ES-I3 (cell line): ENCODE data around the gene TXN2.
"Not testable (repeated sequence)": the region's sequence is repeated elsewhere in the genome, so short reads cannot be mapped to it uniquely, and the experiment has no call there.

ENCODE experiments used
- H3K36me3 ChIP-seq: 2 replicates; pipeline ENCODE4 v1.6.1; 2013; ENCODE audit warnings: mild to moderate bottlenecking, low read length, control low read depth, moderate library complexity; ENCODE audit not compliant: insufficient read depth
- H3K4me1 ChIP-seq: 2 replicates; pipeline ENCODE4 v1.6.1; 2013; ENCODE audit warnings: mild to moderate bottlenecking, control low read depth, low read length; ENCODE audit not compliant: insufficient read depth
- H3K9ac ChIP-seq: 2 replicates; pipeline ENCODE4 v1.6.1; 2013; ENCODE audit warnings: low read depth, mild to moderate bottlenecking, low read length, moderate library complexity
- H3K9me3 ChIP-seq: 2 replicates; pipeline ENCODE4 v1.6.1; 2013; ENCODE audit warnings: mild to moderate bottlenecking, low read length, moderate library complexity; ENCODE audit not compliant: control insufficient read depth, insufficient read depth

Gene TXN2

DNA sequence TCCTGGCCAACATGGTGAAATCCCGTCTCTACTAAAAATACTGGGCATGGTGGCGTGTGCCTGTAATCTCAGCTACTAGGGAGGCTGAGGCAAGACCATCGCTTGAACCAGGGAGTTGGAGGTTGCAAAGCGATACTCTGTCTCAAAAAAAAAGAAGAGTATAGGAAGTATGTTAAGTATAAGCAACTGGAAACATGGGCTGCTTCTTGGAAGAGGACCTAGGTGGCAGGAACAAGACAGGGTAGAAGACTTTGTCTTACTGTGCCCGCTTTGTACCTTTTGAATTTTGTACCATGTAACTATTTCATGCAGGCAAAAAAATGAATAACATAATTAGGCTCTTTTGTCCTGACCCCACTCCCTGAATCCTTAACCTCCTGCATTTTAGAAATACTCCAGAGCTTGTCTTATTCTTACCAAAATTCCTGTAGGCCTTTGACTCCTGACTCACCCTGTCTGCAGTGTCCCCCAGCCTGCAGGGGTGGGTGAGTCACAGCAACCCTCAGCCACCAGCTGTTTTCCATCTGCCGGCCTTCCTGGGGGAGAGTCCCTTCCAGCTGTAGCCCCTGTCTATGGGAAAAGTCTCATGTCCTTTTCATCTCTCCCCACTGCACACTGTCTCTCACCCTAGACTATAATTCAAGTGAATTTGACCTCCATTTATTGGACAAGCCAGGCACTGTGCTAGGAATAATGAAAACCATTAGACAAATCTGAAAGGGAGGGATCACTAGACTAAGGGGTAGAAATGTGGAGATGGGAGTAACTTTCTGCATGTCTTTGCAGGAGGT lies 41.8 kb downstream of the TXN2 start:
- Histone ChIP-seq H3K4me1 (peaks cover 25% of the 10 kb centered on the region), H3K36me3 (no peaks in the 10 kb centered on the region), H3K9me3 (no peaks in the 10 kb centered on the region), H3K9ac (no peak overlapping the region)

DNA sequence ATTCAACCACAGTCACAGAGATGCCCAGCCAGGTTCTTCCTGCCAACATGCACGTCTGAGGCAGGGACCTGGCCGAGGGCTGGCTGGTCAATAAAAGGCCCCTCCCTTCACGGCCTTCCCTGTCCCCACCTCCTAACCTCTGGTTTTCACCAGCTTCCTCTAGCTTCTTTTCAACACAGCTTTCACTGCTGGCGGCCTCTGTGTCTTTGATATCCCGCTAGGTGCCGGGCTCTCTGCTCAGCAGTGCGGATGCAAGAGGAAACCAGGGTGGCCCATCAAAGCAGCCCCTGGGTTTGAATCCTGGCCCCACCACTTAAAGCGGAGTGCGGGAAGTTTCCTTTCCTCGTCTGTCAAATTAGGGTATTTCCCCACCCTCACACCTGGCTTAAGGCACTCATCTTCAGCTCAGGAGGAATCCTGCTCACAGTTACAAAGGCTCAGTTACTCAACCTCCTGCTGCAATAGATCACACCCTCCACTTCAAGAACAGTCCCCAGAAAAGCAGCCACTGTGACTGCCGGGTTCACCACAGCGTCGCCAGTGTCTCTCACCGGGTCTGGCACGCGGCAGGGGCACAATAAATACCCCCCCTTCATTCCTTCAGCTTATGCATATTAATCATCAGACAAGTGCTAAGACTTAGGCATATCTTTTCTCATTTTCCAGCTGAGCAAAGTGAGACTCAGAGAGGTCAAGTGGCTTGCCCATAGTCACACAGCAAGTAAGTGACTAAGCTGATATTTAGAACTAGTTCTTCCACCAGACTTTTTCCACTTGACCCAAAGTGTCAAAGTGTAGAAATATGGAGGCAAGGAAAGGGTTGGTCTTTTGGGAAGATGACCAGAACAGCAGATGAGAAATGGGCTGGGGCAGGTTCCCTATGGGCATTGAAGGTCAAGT lies 45.7 kb downstream of the TXN2 start:
- Histone ChIP-seq H3K9ac (no peak overlapping the region), H3K4me1 (peaks cover 44% of the 10 kb centered on the region), H3K9me3 (no peaks in the 10 kb centered on the region), H3K36me3 (no peaks in the 10 kb centered on the region)

DNA sequence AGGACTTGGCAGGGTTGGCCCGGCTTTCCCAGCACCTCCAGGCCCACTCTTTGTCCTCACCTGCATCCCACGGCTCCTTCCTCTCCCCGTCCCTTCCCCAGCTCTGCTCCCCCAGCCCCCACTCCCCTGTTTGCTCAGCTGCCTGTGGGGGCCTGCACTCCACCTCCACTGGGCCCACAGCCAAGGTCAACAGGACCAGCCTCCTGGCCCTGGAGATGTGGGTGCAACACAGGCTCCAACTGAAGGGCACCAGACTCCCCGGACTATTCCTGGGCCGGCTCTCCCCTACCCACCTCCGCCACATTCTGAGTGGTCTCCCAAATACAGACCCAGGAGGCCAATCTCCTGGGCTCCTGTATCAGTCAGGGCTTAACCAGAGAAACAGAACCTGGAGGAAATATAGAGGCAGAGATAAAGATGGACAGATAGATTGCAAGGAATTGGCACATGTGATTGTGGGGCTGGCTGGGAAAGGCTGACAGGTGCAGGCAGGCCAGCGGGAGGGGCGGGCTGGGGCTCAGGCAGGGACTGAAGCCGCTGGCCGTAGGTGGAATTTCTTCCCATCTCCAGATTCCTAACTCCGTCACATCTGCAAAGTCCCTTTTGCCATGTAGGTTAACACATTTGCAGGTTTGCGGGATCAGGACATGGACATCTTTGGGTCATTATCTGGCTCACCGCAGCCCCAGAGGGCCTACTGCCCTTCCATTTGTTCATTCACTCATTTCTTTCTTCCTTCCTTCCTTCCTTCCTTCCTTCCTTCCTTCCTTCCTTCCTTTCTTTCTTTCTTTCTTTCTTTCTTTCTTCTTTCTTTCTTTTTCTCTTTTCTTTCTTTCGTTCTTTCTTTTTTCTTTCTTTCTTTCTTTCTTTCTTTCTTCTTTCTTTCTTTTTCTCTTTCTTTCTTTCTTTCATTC lies 47.9 kb downstream of the TXN2 start:
- Histone ChIP-seq H3K9ac (no peak overlapping the region), H3K36me3 (no peaks in the 10 kb centered on the region), H3K9me3 (no peaks in the 10 kb centered on the region), H3K4me1 (peaks cover 33% of the 10 kb centered on the region)

DNA sequence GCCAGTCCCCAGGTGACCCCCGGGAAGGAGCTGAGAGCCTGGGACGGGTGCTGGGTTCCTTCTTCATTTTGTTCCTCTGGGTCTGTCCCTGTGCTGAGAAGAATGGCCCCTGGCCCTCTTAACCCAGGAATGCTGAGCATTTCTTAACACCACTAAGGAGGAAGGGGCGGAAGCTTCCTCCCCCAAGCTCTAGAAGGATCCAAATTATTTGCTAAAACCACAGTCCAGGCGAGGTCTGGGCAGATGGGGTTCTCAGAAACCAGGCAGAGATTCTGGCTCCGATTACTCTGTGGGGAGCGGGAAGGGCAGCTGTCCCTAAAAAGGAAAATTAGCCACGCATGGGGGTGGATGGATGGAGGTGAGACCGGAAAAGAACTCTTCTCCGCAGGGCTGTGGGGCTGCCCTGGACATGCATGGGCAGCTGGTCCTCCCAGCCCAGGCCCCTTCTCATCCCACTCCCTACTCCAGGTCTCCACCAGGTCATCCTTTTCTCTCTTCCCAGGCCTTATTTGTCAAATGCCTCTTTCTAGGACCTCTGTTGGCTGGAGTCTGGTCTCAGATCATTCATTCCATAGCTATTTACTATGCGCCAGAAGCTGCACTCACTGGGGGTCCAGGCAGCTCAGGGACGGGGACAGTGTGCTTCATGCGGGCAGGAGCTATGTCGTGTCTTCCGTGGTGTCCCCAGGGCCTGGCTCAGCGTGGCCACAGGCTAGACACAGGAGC lies 48.7 kb downstream of the TXN2 start:
- Histone ChIP-seq H3K36me3 (no peaks in the 10 kb centered on the region), H3K9ac (no peak overlapping the region), H3K4me1 (peaks cover 33% of the 10 kb centered on the region), H3K9me3 (no peaks in the 10 kb centered on the region)

DNA sequence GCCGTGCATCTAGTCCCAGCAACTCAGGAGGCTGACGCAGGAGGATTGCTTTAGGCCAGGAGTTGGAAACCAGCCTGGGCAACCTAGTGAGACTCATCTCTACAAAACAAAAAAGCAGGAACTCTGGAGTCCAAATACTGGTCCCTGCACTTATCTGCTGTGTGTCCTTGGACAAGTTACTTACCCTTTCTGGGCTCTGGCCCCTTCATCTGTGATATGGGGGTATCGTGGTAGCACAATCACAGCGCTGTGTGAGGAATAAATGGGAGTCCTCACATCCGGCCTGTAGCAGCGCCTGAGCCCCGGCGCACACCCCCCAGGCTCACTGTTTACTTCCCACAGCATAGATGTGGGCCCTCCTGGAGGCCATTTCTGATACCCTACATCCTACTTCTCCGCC lies 49.5 kb downstream of the TXN2 start:
- Histone ChIP-seq H3K9ac (no peak overlapping the region), H3K4me1 (peaks cover 33% of the 10 kb centered on the region), H3K9me3 (no peaks in the 10 kb centered on the region), H3K36me3 (no peaks in the 10 kb centered on the region)

DNA sequence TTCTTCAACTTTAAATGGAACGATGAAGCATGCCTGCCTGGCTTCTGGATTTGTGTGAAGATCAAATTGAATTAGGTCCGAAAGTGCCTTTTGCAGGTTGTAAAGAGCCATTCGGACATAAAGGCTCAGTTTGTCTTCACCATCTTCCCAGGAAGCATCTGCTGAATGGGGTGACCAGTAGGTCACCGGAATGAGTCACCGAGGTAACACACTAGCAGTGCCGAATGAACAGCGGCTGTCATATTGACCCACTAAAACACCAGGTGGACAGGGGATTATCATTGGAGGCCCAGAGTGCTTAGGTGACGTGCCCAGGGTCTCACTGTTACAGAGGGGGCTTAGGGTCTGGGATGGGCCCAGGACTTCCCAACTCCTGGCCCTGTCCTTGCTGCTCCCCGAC lies 50.6 kb downstream of the TXN2 start:
- no peaks in the 10 kb centered on the region for H3K36me3 ChIP-seq
- no peak overlapping the region for H3K9ac ChIP-seq
- peaks cover 37% of the 10 kb centered on the region for H3K4me1 ChIP-seq
- H3K9me3 ChIP-seq = no peaks in the 10 kb centered on the region

DNA sequence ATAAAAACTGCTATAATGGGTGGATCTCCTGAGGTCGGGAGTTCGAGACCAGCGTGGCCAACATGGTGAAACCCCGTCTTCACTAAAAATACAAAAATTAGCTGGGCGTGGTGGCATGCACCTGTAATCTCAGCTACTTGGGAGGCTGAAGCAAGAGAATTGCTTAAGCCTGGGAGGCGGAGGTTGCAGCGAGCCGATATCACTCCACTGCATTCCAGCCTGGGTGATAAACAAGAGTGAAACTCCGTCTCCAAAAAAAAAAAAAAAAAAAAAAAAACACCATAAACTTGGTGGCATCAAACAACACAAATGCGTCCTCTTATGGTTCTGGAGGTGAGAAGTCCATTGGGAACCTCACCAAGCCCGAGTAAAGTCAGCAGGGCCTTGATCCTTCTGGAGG lies 53.5 kb downstream of the TXN2 start:
- H3K9ac ChIP-seq, H3K36me3 ChIP-seq, H3K9me3 ChIP-seq: not testable (repeated sequence)
- H3K4me1 ChIP-seq = peaks cover 21% of the 10 kb centered on the region

DNA sequence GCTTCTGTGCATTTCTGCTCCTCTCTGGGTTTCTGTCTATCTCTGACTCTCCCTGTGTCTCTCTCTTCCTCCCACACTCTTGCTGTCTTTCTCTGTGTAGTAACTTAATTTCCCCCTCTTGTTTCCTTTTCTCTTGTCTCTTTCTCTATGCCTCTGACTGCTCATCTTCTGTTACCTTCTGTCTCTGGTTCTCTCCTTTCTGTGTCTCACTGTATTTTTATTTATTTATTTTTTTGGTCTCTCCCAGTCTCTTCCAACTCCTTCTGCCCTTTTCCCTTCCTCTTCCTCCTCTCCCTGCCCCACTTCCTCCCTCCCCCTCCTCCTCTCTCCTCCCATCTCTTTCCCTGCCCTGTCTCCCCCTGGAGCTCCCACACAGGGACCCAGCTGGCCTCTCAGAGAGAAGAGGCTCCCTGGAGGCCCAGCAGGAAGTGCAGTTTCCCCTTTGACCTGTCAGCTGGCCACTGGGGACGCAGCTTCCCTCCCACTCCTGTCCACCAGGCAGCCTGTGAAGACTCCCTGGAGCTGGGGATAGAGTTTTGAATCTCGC lies 55.4 kb downstream of the TXN2 start:
- Histone ChIP-seq H3K9me3 (no peaks in the 10 kb centered on the region), H3K36me3 (no peaks in the 10 kb centered on the region), H3K4me1 (peaks cover 8% of the 10 kb centered on the region; the same call in 1 of the 2 replicates), H3K9ac (no peak overlapping the region)

DNA sequence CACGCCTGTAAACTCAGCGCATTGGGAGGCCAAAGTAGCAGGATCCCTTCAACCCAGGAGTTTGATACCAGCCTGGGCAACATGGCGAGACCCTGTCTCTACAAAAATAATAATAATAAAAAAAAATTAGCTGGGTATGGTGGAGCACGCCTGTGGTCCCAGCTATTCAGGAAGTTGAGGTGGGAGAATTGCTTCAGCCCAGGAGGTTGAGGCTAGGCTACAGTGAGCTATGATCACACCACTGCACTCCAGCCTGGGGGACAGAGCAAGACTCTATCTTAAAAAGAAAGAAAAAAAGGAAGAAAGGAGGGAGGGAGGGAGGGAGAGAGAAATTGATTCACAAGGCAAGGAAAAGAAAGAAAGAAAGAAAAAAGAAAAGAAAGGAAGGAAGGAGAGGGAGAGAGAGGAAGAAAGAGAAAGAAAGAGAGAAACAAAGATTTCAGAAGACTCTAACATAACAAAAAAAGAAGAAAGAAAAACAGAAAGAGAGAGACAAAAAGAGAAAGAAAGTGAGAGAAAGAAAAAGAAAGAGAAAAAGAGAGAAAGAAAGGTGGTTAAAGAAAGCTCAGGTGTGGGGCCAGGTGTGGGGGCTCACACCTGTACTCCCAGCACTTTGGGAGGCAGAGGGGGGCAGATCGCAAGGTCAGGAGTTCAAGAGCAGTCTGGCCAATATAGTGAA lies 56.4 kb downstream of the TXN2 start:
- Histone ChIP-seq H3K9ac (no peak overlapping the region), H3K4me1 (peaks cover 8% of the 10 kb centered on the region; the same call in 1 of the 2 replicates), H3K9me3 (no peaks in the 10 kb centered on the region), H3K36me3 (no peaks in the 10 kb centered on the region)

DNA sequence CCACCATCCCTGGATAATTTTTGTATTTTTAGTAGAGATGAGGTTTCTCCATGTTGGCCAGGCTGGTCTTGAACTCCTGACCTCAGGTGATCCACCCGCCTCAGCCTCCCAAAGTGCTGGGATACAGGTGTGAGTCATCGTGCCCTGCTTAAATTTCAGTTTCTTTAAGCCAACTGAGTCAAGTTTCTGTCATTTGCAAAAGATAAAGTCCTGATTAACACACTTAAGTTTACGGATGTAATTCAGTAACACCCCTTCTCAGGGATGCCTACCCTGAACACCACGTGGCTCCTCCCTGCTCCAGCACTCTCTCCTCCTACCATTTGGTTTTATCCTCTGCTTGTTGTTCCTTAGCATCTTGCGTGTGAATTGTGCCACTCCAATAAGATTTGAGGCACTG lies 57.0 kb downstream of the TXN2 start:
- H3K9me3 ChIP-seq, H3K4me1 ChIP-seq, H3K9ac ChIP-seq, H3K36me3 ChIP-seq: not testable (repeated sequence)

DNA sequence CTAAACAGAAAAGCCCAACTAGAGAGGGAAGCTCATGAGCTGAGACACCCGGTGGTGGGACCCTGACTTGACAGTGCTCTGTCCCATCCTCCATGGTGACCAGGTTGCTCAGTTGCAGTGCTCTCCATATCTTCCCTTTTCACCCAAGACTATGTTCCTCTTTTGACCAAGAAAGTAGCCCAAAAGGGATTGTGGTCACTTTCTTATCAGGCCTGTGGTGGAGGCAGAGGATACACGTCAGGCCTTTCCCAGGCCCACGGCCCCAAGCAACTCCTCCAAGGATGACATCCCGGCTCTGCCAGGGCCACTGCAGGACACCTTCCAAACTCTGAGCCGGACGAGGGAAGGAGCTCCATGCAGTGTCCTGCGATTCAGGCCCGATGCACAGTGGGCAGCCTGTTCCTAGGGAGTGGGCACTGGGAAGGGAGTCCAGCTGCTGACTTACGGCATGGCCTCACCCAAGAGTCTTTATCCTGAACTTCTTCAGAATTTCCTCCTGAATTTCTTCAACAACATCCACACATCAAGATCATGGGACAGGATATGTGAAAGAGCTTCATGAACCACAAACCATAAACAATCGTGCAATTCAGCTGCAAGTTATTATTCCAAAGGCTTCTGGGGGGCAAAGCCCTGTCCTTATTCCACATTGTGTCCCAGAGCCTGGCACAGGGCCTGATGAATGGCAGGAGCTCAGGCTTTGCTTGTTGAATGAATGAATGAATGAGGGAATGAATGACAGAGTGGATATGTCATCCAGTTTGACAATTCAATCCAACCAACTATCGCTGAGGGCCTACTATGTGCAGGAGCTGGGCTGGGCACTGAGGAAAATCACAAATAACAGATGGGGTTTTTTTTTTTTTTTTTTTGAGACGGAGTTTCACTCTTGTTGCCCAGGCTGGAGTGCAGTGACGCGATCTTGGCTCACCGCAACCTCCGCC lies 57.7 kb downstream of the TXN2 start:
- Histone ChIP-seq H3K9me3 (no peaks in the 10 kb centered on the region), H3K9ac (no peak overlapping the region), H3K4me1 (peaks cover 14% of the 10 kb centered on the region; the same call in 1 of the 2 replicates), H3K36me3 (no peaks in the 10 kb centered on the region)

DNA sequence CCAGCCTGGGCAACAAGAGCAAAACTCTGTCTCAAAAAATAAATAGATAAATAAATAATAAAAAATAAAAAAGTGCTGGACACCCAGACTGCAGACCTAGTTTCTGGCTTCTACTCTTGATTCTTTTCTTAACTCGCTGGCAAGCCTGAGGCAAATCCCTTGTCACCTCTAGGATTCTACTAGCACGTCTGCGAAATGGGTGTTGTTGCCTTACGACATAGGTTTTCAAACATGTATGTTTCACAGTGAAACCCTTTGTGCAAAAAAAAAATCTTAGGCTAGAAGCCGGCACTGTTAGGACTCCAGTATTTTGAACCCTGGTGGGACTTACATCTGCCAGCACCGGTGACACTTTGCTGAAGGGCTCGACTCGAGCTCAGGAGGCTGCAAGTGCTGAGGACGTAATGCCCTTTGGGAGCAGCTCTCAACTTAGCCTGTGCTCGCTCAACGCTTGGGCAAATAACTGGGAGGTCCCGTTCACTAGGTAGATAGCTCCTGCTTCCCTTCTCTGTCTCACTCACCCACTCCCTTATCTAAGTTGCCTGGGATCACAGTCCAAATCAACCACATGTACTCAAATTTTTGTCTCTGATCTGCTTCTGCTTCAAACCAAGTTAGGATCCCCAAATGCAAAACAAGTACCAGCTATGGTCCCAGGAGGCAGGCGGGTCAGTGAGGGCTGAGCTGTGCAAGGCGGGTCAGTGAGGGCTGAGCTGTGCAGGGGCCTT lies 59.0 kb downstream of the TXN2 start:
- H3K36me3 ChIP-seq = no peaks in the 10 kb centered on the region
- no peaks in the 10 kb centered on the region for H3K9me3 ChIP-seq
- peaks cover 14% of the 10 kb centered on the region; the same call in 1 of the 2 replicates for H3K4me1 ChIP-seq
- no peak overlapping the region for H3K9ac ChIP-seq
